Measurements from ENCODE around the gene HOXD8. TPM values are rescaled to one million over a fixed set of nuclear protein-coding genes. Genes with fewer than 3 reads are reported as not detected.

Gene HOXD8
- total RNA-seq, 1 donor from 2014 or later: not detected

DNA sequence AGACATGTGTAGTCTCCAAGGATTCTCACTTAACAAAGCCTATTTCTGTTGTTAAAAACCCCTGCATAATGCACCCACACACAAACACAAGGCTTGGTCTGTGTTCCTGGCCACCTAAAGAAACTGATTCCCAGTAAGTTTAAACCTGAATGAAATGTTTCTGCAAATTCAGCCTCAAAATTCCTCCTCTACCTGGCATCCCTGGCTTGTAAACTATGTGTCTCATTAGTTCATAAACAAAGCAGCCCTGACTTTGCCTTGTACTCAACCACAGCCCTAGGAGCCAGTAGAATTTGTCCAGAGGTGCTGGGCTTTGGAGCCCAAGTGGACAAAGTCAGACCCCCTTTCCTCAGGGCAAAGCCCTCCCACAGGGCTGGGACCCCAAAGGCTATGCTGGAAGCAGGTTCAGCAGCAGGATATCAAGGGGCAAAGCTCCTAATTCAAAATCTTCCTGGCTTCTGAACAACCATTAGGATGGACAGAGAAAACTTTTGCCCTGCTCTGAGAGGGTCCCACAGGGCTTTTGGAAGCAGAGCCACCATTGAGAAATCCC lies 39.6 kb upstream of the HOXD8 start:
- DNase-seq (ENCODE audit: low spot score in 2 of 2) (no peak), FAIRE-seq (no peak)

DNA sequence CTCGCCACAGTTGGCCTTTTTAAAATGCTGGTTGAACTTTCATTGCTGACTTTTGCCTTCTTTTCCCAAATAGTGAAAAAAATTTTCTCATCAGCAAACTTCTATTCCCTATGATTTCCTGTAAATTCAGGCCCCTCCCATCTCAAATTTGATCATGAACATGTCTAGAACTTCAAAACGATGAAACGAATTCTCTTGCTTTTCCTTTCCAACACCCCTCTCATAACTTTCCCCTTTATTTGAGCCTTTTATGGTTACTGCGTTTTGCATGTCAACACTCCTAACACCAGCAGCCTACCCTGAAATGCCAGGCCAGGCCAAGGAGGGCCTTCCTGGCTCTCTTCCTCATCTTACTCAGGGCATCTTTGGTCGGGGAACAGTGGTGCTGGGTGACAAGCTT lies 38.6 kb upstream of the HOXD8 start:
- DNase-seq (ENCODE audit: low spot score in 2 of 2) (no peak), FAIRE-seq (no peak)

GRCh38 chr2:176091329-176092258 lies 37.9 kb upstream of the HOXD8 start:
- DNase-seq (ENCODE audit: low spot score in 2 of 2): no peak
- no peak for FAIRE-seq

GRCh38 chr2:176092270-176093144 lies 37.0 kb upstream of the HOXD8 start, which contains the start of gene HOXD13:
Gene HOXD13 (plus strand): TSS chr2:176092721. CDS start chr2:176092891, 170 bp downstream.
- DNase-seq (ENCODE audit: low spot score in 2 of 2) (no peak), FAIRE-seq (no peak)

DNA sequence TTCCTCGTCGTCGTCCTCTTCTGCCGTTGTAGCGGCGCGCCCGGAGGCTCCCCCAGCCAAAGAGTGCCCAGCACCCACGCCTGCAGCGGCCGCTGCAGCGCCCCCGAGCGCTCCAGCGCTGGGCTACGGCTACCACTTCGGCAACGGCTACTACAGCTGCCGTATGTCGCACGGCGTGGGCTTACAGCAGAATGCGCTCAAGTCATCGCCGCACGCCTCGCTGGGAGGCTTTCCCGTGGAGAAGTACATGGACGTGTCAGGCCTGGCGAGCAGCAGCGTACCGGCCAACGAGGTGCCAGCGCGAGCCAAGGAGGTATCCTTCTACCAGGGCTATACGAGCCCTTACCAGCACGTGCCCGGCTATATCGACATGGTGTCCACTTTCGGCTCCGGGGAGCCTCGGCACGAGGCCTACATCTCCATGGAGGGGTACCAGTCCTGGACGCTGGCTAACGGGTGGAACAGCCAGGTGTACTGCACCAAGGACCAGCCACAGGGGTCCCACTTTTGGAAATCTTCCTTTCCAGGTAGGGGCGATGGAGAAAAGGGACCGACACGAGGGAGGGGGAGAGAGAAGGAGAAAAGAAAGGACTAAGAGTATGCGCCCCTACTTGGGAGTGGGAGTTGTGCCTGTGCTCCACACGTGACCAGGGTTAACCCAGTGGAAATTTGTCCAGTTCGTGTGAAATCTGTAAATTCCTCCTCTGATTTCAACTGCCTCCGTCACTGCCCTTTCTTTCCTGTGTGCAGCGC lies 36.2 kb upstream of the HOXD8 start:
- FAIRE-seq (no peak), DNase-seq (ENCODE audit: low spot score in 2 of 2) (no peak)

- FAIRE-seq: no peak
- DNase-seq (ENCODE audit: low spot score in 2 of 2): no peak
Observed at GRCh38 chr2:176093898-176094249, 35.6 kb upstream of the HOXD8 start.

- DNase-seq (ENCODE audit: low spot score in 2 of 2) (no peak), FAIRE-seq (no peak)
Observed at GRCh38 chr2:176094349-176094748, 35.2 kb upstream of the HOXD8 start.

- FAIRE-seq (no peak), DNase-seq (ENCODE audit: low spot score in 2 of 2) (no peak)
Observed at GRCh38 chr2:176095421-176095820, 34.1 kb upstream of the HOXD8 start.

GRCh38 chr2:176096243-176096985 lies 33.1 kb upstream of the HOXD8 start:
- no peak for FAIRE-seq
- DNase-seq (ENCODE audit: low spot score in 2 of 2): no peak

- peak; percentile 68 to 82 for DNase-seq (ENCODE audit: low spot score in 2 of 2)
- FAIRE-seq: no peak
Observed at GRCh38 chr2:176096986-176097819, 32.3 kb upstream of the HOXD8 start.

DNA sequence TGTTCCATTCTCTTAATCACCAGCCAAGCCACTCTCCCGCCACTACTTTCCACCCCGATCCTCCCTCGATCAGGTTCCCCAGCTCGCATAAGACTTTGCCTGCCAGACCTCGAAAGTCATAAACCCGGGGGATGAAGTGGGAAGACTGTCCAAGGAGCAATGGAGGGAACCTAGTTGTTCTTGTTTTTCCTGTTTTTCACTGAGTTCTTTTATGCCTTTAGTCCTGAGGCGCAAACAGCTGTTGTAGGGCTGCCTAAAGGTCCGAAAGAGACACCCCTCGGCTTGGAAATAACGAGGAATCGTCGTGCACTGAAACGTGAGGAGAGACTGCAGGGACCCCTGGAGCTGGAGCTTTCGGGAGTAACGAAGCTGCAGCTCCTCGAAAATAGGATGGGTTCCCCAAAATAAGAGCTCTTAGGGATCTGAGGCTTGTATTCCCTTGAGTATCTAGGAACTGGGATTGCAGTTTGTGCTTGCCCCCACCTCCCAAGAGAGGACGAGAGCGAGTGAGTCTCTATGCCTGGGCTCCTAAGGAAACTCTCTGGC lies 31.6 kb upstream of the HOXD8 start:
- no peak for FAIRE-seq
- no peak for DNase-seq (ENCODE audit: low spot score in 2 of 2)

- FAIRE-seq: no peak
- no peak for DNase-seq (ENCODE audit: low spot score in 2 of 2)
Observed at GRCh38 chr2:176098366-176099158, 30.9 kb upstream of the HOXD8 start.

DNA sequence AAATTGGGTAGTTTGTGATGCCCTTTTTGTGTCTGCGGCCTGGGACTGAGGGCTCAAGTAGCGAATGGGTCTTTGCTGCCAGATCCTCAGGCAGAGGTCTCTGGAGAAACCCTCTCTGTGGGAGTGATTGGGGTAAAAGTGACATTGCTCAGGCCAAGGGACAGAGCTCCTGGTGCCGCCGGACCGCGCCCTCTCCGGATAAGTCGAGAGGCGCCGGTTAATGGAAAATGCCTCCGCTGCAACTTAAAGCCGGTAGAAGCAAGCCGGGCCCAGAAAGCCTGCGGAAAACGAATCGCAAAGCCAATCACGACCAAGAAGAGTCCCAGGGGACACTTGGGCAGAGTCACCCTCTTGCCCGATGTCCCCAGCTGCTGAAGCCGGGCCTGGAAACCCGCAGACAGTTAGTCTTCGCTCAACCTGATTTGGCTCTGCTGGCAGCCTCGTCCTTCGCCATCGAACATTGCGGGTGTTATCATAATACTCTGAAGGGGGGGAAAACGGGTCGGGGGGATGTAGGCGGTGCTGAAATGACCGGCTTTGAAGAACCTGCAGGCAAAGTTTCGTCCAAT lies 30.3 kb upstream of the HOXD8 start:
- FAIRE-seq: no peak

DNA sequence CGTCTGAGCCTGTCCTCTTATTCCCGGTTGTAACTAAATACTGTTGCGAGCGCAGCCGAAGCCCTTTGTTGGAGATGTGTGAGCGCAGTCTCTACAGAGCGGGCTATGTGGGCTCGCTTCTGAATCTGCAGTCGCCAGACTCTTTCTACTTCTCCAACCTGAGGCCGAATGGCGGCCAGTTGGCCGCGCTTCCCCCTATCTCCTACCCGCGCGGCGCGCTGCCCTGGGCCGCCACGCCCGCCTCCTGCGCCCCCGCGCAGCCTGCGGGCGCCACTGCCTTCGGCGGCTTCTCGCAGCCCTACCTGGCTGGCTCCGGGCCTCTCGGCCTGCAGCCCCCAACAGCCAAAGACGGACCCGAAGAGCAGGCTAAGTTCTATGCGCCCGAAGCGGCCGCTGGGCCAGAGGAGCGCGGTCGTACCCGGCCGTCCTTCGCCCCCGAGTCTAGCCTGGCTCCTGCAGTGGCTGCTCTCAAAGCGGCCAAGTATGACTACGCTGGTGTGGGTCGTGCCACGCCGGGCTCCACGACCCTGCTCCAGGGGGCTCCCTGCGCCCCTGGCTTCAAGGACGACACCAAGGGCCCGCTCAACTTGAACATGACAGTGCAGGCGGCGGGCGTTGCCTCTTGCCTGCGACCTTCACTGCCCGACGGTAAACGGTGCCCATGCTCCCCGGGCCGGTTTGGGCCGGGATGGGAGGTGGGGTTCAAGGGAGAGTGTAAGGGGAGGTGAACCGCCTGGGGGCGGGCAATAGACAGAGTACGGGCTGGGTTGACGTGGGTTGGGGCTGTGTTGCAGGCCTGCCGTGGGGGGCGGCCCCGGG lies 29.6 kb upstream of the HOXD8 start, which contains the start of gene HOXD12:
Gene HOXD12, plus strand, starts transcription at position 68 of the 819 bp plus-strand sequence. Its CDS starts 7 bp downstream, at position 75.
- no peak for DNase-seq (ENCODE audit: low spot score in 2 of 2)
- no peak for FAIRE-seq

More for the DNA sequence above, 30.3 kb upstream of the HOXD8 start:
- no peak for DNase-seq (ENCODE audit: low spot score in 2 of 2)

DNA sequence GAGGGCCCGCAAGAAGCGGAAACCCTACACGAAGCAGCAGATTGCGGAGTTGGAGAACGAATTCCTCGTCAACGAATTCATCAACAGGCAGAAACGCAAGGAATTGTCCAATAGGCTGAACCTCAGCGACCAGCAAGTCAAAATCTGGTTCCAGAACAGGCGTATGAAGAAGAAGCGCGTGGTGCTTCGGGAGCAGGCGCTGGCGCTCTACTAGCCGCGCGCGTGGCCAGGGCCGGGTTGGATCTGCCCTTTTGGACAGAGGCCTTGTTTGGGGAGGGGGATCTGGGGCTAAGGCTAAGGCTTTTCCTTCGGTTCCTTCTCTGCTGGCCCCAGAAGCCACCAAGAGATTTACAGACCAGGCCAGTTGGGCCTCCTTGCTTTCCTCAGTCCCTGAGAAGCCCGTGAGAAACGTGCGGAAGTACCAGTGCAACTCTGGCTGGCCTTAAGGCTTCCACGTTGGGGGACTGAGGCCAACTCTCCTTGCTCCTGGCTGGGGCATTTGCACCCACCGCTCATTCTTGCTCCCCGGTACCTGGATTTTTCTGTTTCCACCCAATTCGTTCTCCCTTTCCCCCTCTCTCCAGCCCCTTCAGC lies 28.9 kb upstream of the HOXD8 start:
- FAIRE-seq (no peak), DNase-seq (ENCODE audit: low spot score in 2 of 2) (no peak)
